Measurements from ENCODE around the gene SYT7. TPM values are rescaled to one million over a fixed set of nuclear protein-coding genes. Genes with fewer than 3 reads are reported as not detected.

The SYT7 gene, protein sequence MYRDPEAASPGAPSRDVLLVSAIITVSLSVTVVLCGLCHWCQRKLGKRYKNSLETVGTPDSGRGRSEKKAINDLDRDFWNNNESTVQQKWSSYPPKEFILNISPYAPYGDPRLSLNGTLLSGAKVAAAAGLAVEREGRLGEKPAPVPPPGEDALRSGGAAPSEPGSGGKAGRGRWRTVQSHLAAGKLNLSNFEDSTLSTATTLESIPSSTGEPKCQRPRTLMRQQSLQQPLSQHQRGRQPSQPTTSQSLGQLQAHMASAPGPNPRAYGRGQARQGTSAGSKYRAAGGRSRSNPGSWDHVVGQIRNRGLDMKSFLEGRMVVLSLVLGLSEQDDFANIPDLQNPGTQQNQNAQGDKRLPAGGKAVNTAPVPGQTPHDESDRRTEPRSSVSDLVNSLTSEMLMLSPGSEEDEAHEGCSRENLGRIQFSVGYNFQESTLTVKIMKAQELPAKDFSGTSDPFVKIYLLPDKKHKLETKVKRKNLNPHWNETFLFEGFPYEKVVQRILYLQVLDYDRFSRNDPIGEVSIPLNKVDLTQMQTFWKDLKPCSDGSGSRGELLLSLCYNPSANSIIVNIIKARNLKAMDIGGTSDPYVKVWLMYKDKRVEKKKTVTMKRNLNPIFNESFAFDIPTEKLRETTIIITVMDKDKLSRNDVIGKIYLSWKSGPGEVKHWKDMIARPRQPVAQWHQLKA
- total RNA-seq = 10 to 100 TPM in 3 of 6 donors, 1 to 10 TPM in 3; 4.3 to 17.9 (median 8.7) TPM
- polyA plus RNA-seq = 10 to 100 TPM; 21.0 to 59.4 TPM

GRCh38 chr11:61581030-61581928, at the start of gene SYT7:
TSS of gene SYT7 (minus strand) at chr11:61581076. CDS start at chr11:61580820, 256 bp downstream.
- Histone ChIP-seq H3K27ac (peak within 1 kb of the TSS in 2 of 4 donors; percentile 58 to 71), H3K4me1 (peaks cover 0 to 6% (median 0%) of the 10 kb centered on the region in 3 donors), H3K4me3 (peak within 1 kb of the TSS; percentile 15 to 57 (median 47)), H3K9me3 (no peaks in the 10 kb centered on the region), H3K27me3 (no peaks in the 10 kb centered on the region), H3K36me3 (no peaks in the 10 kb centered on the region)
- intact Hi-C loops (cut with DNase I) = no loop called here
- TF ChIP-seq CTCF (IDR thresholded peaks at IDR 0.05) = no peak
- FAIRE-seq (no peak), DNase-seq (peak; percentile 95 to 99 (median 98)), ATAC-seq (peak; percentile 89 to 92 (median 92))
- WGBS, 2 donors = 1 to 3% methylated on average over 42 to 96 of the region's 96 CpGs

DNA sequence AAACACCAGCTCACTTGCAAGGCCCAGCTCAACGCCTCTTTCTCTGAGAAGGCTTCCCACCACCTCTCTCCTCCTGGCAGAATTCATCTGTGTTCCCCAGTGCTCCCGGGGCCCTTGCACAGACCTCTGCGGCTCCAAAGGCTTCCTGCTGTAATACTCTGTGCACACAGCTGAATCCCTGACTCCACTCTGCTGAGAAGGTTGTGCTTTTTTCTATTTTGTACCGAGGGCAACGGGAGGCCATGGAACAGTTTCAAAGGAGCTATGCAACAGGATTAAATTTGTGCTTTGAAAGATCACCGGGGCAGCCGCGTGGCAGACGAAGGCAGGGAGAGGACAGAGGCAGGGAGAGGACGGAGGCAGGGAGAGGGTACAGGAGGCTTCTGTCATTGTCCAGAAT, 49.2 kb upstream of the SYT7 start:
- Histone ChIP-seq H3K27ac (no peak overlapping the region), H3K4me3 (no peak overlapping the region), H3K4me1 (peaks cover 15 to 19% (median 17%) of the 10 kb centered on the region in 3 donors), H3K36me3 (no peaks in the 10 kb centered on the region), H3K9me3 (no peaks in the 10 kb centered on the region), H3K27me3 (no peaks in the 10 kb centered on the region)
- no peak for TF ChIP-seq CTCF (IDR thresholded peaks at IDR 0.05)
- DNase-seq (no peak), FAIRE-seq (no peak), ATAC-seq (no peak)
- intact Hi-C loops (cut with DNase I) = loop anchor here in 2 of 3 donors (5.0 to 10.0 kb wide), 2 partner anchors 148 to 155 kb away; a partner anchor contains a TSS
- 75 to 78% methylated on average over 10 of the region's 10 CpGs for WGBS, 2 donors

GRCh38 chr11:61629082-61629833, 48.4 kb upstream of the SYT7 start:
- FAIRE-seq = no peak
- DNase-seq = no peak
- Histone ChIP-seq H3K4me1 (peaks cover 15 to 19% (median 17%) of the 10 kb centered on the region in 3 donors), H3K4me3 (no peak overlapping the region), H3K27ac (no peak overlapping the region), H3K36me3 (no peaks in the 10 kb centered on the region), H3K9me3 (no peaks in the 10 kb centered on the region), H3K27me3 (no peaks in the 10 kb centered on the region)
- intact Hi-C loops (cut with DNase I) = no loop called here
- 78 to 80% methylated on average over 14 to 18 of the region's 18 CpGs for WGBS, 2 donors
- TF ChIP-seq CTCF (IDR thresholded peaks at IDR 0.05) = no peak
- no peak for ATAC-seq

- no peak for ATAC-seq
- intact Hi-C loops (cut with DNase I) = no loop called here
- Histone ChIP-seq H3K9me3 (no peaks in the 10 kb centered on the region), H3K27me3 (no peaks in the 10 kb centered on the region), H3K27ac (no peak overlapping the region), H3K4me3 (no peak overlapping the region), H3K4me1 (peaks cover 15 to 19% (median 17%) of the 10 kb centered on the region in 3 donors), H3K36me3 (no peaks in the 10 kb centered on the region)
- no peak for TF ChIP-seq CTCF (IDR thresholded peaks at IDR 0.05)
- DNase-seq = no peak
- no peak for FAIRE-seq
- WGBS, 2 donors = 57 to 58% methylated on average over 5 of the region's 5 CpGs
These were observed 47.7 kb upstream of the SYT7 start for GRCh38 chr11:61628662-61628970.
